ENCODE data around the gene SEMA5B. TPM values are rescaled to one million over a fixed set of nuclear protein-coding genes. Genes with fewer than 3 reads are reported as not detected.
A peak's percentile ranks its signal among the peaks of the same experiment; 100 is the strongest.

Gene SEMA5B
- total and polyA plus RNA-seq, 2 donors = 2.2 to 10.8 TPM

DNA sequence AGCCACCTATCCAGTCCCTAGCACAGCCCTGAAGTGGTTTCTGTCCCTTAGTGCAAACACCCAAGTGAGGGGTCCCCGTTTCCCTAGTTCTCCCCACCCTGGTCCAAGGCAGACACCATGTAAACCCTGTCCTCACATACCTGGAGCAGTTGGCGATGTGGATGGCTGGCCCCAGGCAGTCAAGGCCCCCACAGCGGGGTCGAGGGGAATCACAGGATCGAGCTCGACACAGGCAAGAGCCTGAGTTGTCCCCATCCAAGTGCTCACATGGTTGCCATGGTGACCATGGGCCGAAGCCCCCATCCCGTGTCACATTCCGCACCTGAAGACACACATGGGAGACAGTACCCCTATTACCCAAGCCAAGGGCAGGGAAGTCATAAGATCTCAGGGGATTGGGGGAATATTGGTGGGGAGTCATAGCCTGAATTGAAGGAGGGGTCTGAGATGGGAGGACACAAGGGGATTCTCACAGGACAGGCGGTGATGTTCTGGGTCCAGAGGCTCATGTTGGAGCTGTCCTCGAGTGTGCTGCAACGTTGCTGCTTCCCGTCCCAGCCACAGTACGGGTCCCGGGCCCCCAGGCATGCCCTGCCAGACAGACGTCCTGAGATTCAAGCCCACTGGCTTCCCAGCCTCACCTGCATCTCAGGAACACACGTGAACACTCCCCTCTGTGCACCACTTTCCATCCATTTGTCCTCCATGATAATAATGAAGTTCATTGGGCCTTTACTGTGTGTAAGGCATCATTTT lies 112.1 kb downstream of the SEMA5B start:
- WGBS = 80% methylated on average over 17 of the region's 17 CpGs
- DNase-seq (ENCODE audit: extremely low spot score) = no peak
- Histone ChIP-seq H3K4me3 (ENCODE audit: low read depth, low read length) (no peak overlapping the region), H3K27ac (ENCODE audit: low read depth) (no peak overlapping the region), H3K4me1 (ENCODE audit: insufficient read depth) (no peaks in the 10 kb centered on the region), H3K36me3 (ENCODE audit: insufficient read depth) (no peaks in the 10 kb centered on the region)

- no peak for DNase-seq (ENCODE audit: extremely low spot score)
- 78% methylated on average over 33 of the region's 33 CpGs for WGBS
- no peak overlapping the region for H3K27ac ChIP-seq (ENCODE audit: low read depth)
- no peak overlapping the region for H3K4me3 ChIP-seq (ENCODE audit: low read depth, low read length)
- no peaks in the 10 kb centered on the region for H3K4me1 ChIP-seq (ENCODE audit: insufficient read depth)
- H3K36me3 ChIP-seq (ENCODE audit: insufficient read depth) = no peaks in the 10 kb centered on the region
These were observed 113.9 kb downstream of the SEMA5B start for GRCh38 chr3:122913539-122914100.

- Histone ChIP-seq H3K4me3 (ENCODE audit: low read depth, low read length) (peak overlapping the region; percentile 7), H3K4me1 (ENCODE audit: insufficient read depth) (no peaks in the 10 kb centered on the region), H3K36me3 (ENCODE audit: insufficient read depth) (no peaks in the 10 kb centered on the region), H3K27ac (ENCODE audit: low read depth) (no peak overlapping the region)
- no peak for DNase-seq (ENCODE audit: extremely low spot score)
- WGBS = 38% methylated on average over 76 of the region's 76 CpGs
These were observed 114.6 kb downstream of the SEMA5B start for GRCh38 chr3:122912772-122913538.

DNA sequence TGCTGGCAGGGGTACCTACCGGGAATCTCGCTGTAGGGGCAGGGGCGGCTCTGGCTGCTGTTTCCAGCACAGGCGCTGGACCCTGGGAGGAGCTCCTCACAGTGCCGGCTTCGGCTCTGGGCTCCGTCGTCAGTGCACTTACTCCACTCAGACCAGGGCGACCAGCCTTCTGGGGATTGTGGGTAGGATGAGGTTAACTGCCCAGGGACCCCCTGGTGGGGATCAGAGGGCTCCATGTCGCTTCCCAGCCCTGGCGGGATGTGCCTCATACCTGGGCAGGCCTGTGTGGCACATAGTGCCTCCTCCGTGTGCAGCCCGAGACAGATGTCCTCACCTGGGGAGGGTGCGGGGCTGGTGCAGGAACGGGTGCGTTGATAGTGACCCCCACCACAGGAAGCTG lies 115.7 kb downstream of the SEMA5B start:
- 94% methylated on average over 16 of the region's 16 CpGs for WGBS
- DNase-seq (ENCODE audit: extremely low spot score) = no peak

DNA sequence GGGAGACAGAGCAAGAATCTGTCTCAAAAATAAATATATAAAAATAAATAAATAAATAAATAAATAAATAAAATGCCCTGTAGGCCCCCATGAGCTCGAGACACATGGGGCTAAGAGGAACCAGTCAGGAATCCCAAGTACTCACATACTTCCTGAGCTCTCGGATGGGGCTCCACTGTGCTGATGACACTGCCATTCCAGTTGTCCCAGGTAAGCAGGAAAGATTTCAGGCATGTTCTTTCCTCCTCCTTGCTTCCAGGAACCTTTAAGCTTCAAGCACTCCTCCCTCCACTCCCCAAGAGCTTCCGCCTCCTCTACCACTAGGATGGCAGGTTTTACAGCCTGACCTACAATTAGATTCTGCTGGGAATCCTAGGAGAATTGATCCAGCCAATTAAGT lies 119.3 kb downstream of the SEMA5B start:
- WGBS = 94% methylated on average over 3 of the region's 3 CpGs
- Histone ChIP-seq H3K4me1 (ENCODE audit: insufficient read depth) (no peaks in the 10 kb centered on the region), H3K4me3 (ENCODE audit: low read depth, low read length) (no peak overlapping the region), H3K36me3 (ENCODE audit: insufficient read depth) (no peaks in the 10 kb centered on the region), H3K27ac (ENCODE audit: low read depth) (no peak overlapping the region)
- DNase-seq (ENCODE audit: extremely low spot score) = no peak

More for the DNA sequence above, 115.7 kb downstream of the SEMA5B start:
- no peak overlapping the region for H3K27ac ChIP-seq (ENCODE audit: low read depth)
- no peak overlapping the region for H3K4me3 ChIP-seq (ENCODE audit: low read depth, low read length)
- H3K36me3 ChIP-seq (ENCODE audit: insufficient read depth) = no peaks in the 10 kb centered on the region
- H3K4me1 ChIP-seq (ENCODE audit: insufficient read depth) = no peaks in the 10 kb centered on the region

DNA sequence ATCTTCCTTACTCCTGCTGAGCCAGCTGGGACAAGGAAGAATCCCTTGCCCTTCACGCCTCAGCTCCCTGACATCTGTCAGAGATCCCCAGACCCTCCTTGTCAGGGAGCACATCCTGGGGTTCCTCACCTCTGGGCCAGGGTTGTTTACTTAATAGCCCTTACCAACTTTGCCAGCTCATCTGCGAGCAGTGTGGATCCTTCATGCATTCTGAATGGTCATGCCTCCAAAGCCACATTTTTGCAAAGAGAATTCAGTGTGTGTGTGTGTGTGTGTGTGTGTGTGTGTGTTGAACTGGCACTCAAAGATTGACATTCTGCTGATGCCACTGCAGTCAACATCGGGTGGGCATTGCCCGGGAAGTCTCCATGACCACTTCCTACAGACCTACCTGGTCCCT lies 120.1 kb downstream of the SEMA5B start:
- H3K4me3 ChIP-seq (ENCODE audit: low read depth, low read length) = no peak overlapping the region
- H3K4me1 ChIP-seq (ENCODE audit: insufficient read depth) = no peaks in the 10 kb centered on the region

GRCh38 chr3:122903171-122903570 lies 124.4 kb downstream of the SEMA5B start:
- WGBS = 58% methylated on average over 4 of the region's 4 CpGs

More for the DNA sequence above, 120.1 kb downstream of the SEMA5B start:
- no peak for DNase-seq (ENCODE audit: extremely low spot score)
- H3K36me3 ChIP-seq (ENCODE audit: insufficient read depth) = no peaks in the 10 kb centered on the region
- no peak overlapping the region for H3K27ac ChIP-seq (ENCODE audit: low read depth)
- 91% methylated on average over 4 of the region's 4 CpGs for WGBS

DNA sequence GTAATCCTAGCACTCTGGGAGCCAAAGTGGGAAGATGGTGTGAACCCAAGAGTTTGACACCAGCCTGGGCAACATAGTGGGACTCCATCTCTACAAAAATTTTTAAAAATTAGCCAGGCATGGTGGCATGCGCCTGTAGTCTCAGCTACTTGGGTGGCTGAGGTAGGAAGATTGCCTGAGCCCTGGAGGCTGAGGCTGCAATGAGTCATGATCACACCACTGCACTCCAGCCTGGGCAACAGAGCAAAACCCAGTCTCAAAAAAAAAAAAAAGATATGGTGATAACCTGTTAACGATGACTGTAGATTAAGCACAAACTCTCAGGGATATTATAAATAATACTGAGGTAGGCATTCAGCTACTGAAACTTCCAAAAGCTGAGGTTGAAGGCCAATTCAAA lies 125.2 kb downstream of the SEMA5B start:
- Histone ChIP-seq H3K36me3 (ENCODE audit: insufficient read depth) (no peaks in the 10 kb centered on the region), H3K4me3 (ENCODE audit: low read depth, low read length) (no peak overlapping the region), H3K27ac (ENCODE audit: low read depth) (no peak overlapping the region), H3K4me1 (ENCODE audit: insufficient read depth) (no peaks in the 10 kb centered on the region)
- no peak for DNase-seq (ENCODE audit: extremely low spot score)
- 89% methylated on average over 2 of the region's 2 CpGs for WGBS

More at GRCh38 chr3:122903171-122903570, 124.4 kb downstream of the SEMA5B start:
- no peak for DNase-seq (ENCODE audit: extremely low spot score)
- Histone ChIP-seq H3K4me1 (ENCODE audit: insufficient read depth) (no peaks in the 10 kb centered on the region), H3K27ac (ENCODE audit: low read depth) (no peak overlapping the region), H3K36me3 (ENCODE audit: insufficient read depth) (no peaks in the 10 kb centered on the region), H3K4me3 (ENCODE audit: low read depth, low read length) (no peak overlapping the region)

GRCh38 chr3:122898298-122898697 lies 129.3 kb downstream of the SEMA5B start:
- no peaks in the 10 kb centered on the region for H3K36me3 ChIP-seq (ENCODE audit: insufficient read depth)
- no peaks in the 10 kb centered on the region for H3K4me1 ChIP-seq (ENCODE audit: insufficient read depth)
- peak; percentile 8 for DNase-seq (ENCODE audit: extremely low spot score)
- 38% methylated on average over 4 of the region's 4 CpGs for WGBS
- H3K4me3 ChIP-seq (ENCODE audit: low read depth, low read length) = no peak overlapping the region
- H3K27ac ChIP-seq (ENCODE audit: low read depth) = no peak overlapping the region

DNA sequence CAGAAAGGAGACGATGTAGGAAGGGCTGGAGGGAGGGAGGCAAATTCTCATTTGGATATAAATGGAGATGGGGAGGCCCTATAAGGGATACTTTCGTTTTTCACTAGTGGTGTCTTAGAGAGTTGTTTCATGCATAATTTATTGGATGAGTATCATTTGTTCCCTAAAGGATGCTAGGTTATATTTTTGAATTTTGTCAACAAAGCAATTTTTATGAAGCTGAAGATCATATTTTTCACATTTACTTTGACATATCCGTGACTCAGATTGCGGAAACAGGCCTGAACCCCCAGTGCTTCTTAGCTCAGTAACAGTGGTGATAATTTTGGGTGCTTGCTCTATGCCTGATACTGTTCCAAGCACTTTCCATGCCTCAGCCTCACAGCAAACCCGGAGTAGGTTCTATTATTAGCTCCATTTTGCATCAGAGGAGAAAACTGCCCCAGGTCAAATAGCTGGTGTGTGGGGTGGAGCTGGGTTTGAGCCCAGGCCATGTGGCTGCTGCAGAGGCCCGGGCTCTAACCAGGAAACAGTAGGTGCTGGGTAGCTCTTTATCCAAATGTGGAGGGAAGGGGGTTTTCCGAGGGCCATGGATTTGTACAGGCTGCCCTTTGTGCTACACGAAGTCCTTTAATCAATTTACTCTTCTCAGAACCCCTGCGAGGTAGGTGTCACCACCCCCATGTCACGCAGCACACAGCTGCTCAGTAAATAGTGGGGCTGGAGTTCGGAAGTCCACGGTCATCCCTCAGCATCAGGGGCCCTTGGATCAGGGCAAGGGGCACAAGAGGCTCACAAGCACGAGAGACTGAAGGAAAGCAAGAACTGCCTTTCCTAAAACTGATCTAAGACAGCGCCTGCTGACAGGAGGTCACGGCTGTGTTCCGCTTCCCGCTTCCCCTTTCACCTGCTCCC lies 133.6 kb downstream of the SEMA5B start:
- Histone ChIP-seq H3K27ac (ENCODE audit: low read depth) (no peak overlapping the region), H3K4me3 (ENCODE audit: low read depth, low read length) (no peak overlapping the region), H3K4me1 (ENCODE audit: insufficient read depth) (no peaks in the 10 kb centered on the region), H3K36me3 (ENCODE audit: insufficient read depth) (no peaks in the 10 kb centered on the region)
- WGBS = 68% methylated on average over 17 of the region's 17 CpGs
- DNase-seq (ENCODE audit: extremely low spot score) = no peak

DNA sequence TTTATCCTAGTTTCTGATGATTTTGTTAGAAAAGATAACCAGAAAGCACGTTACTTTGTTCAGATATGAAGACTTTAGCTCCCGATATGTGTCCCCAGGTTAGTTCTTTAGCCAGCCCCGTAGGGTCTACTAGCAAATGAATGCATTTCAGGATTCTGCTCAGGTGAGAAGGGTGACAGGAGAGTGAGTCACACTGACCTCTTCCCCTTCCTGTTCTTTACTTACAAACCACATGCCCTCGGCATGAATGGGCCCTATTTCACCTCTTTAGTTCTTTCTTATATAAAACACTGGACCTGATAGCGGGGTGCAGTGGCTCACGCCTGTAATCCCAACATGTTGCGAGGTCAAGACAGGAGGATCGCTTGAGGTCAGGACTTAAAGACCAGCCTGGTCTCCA lies 134.3 kb downstream of the SEMA5B start:
- H3K4me3 ChIP-seq (ENCODE audit: low read depth, low read length) = no peak overlapping the region
- DNase-seq (ENCODE audit: extremely low spot score) = no peak
- H3K36me3 ChIP-seq (ENCODE audit: insufficient read depth) = no peaks in the 10 kb centered on the region
- 88% methylated on average over 8 of the region's 8 CpGs for WGBS
- no peak overlapping the region for H3K27ac ChIP-seq (ENCODE audit: low read depth)
- H3K4me1 ChIP-seq (ENCODE audit: insufficient read depth) = no peaks in the 10 kb centered on the region

- Histone ChIP-seq H3K4me1 (ENCODE audit: insufficient read depth) (no peaks in the 10 kb centered on the region), H3K27ac (ENCODE audit: low read depth) (no peak overlapping the region), H3K36me3 (ENCODE audit: insufficient read depth) (no peaks in the 10 kb centered on the region), H3K4me3 (ENCODE audit: low read depth, low read length) (no peak overlapping the region)
- WGBS = 86% methylated on average over 21 of the region's 21 CpGs
- no peak for DNase-seq (ENCODE audit: extremely low spot score)
These were observed 135.2 kb downstream of the SEMA5B start for GRCh38 chr3:122892118-122892960.

Data from urinary bladder (tissue), 4 donors.